ENCODE data around the gene GLIPR1L1. TPM values are rescaled to one million over a fixed set of nuclear protein-coding genes. Genes with fewer than 3 reads are reported as not detected.

GLIPR1L1 gene, protein sequence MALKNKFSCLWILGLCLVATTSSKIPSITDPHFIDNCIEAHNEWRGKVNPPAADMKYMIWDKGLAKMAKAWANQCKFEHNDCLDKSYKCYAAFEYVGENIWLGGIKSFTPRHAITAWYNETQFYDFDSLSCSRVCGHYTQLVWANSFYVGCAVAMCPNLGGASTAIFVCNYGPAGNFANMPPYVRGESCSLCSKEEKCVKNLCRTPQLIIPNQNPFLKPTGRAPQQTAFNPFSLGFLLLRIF
- polyA plus RNA-seq (not detected in 2 replicates), polyA minus RNA-seq (not detected in 2 replicates)

DNA sequence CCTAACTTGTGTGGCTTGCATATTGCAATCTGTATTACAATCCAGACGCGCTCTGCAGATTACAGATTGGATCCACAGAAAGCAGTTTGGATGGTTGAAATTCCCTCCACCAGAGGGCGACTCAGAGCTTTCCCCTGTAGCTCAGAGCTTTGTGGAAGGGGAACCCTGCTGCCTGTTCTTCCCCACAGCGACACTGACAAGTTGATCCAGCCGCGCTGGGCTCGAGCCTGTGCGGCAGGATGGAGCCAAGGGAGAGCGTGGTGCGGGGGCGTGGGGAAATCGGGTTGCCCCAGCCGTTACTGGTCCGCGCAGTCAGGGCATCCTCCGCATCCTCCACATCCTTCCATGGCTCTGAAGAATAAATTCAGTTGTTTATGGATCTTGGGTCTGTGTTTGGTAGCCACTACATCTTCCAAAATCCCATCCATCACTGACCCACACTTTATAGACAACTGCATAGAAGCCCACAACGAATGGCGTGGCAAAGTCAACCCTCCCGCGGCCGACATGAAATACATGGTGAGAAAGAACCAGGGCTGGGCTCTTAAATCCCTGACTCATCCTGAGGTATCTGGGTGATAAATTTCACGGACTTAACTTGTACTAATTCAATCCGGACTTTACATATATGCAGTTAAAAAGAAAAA lies at the start of gene GLIPR1L1:
GLIPR1L1 (plus strand) TSS at position 287 of the 647 bp plus-strand sequence; CDS start at position 346, 59 bp downstream.
- no peak within 1 kb of the TSS for H3K27ac ChIP-seq (ENCODE audit: low read length)

DNA sequence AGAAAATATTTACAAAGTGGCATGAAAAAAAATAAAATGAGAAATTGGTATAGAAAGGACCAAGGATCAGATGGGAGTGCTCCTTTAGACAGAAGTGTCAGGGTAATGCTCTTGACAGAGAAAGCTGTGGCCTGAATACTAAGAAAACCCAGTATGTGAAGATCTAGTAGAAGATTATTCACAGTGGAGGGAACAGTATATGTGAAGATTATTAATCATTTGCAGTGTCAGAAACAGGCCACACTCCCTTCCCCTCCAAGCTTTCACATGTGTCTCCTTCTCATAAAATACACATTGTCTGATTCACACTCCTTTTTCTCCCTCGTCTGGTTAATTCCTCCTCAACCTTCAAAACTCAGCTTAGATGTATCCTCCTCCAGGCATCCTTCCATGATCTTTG lies 45.6 kb upstream of the GLIPR1L1 start:
- Histone ChIP-seq H3K36me3 (ENCODE audit: insufficient read depth, low read length) (no peaks in the 10 kb centered on the region), H3K9ac (ENCODE audit: low read length) (no peak overlapping the region), H4K20me1 (ENCODE audit: insufficient read depth) (no peaks in the 10 kb centered on the region), H3K27me3 (ENCODE audit: insufficient read depth, low read depth, low read length) (no peaks in the 10 kb centered on the region), H3K9me2 (ENCODE audit: insufficient read depth, low read length) (no peaks in the 10 kb centered on the region), H2AFZ (ENCODE audit: low read depth, low read length) (no peak overlapping the region), H3K79me2 (replicated peaks; ENCODE audit: insufficient read depth, low read length) (no peaks in the 10 kb centered on the region), H3K4me2 (ENCODE audit: low read length) (no peak overlapping the region), H3F3A (ENCODE audit: insufficient read depth, low read length, poor library complexity, severe bottlenecking) (no peaks in the 10 kb centered on the region), H3K9me3 (ENCODE audit: low read length) (no peaks in the 10 kb centered on the region), H3K27ac (ENCODE audit: low read length) (no peak overlapping the region), H3K4me3 (ENCODE audit: low read length) (no peak overlapping the region)
- TF ChIP-seq MXI1 (conservative IDR thresholded peaks at IDR 0.05; ENCODE audit: poor library complexity, severe bottlenecking) (no peak), EP300 (conservative IDR thresholded peaks at IDR 0.05; ENCODE audit: poor library complexity, severe bottlenecking) (no peak), RAD21 (conservative IDR thresholded peaks at IDR 0.05) (no peak), SMC3 (conservative IDR thresholded peaks at IDR 0.05; ENCODE audit: poor library complexity) (no peak), EZH2 (IDR thresholded peaks at IDR 0.05; ENCODE audit: borderline replicate concordance, insufficient read depth, low read length, poor library complexity, severe bottlenecking) (no peak), POLR2AphosphoS5 (IDR thresholded peaks at IDR 0.05) (no peak)
- TF ChIP-seq, protein P1, sequence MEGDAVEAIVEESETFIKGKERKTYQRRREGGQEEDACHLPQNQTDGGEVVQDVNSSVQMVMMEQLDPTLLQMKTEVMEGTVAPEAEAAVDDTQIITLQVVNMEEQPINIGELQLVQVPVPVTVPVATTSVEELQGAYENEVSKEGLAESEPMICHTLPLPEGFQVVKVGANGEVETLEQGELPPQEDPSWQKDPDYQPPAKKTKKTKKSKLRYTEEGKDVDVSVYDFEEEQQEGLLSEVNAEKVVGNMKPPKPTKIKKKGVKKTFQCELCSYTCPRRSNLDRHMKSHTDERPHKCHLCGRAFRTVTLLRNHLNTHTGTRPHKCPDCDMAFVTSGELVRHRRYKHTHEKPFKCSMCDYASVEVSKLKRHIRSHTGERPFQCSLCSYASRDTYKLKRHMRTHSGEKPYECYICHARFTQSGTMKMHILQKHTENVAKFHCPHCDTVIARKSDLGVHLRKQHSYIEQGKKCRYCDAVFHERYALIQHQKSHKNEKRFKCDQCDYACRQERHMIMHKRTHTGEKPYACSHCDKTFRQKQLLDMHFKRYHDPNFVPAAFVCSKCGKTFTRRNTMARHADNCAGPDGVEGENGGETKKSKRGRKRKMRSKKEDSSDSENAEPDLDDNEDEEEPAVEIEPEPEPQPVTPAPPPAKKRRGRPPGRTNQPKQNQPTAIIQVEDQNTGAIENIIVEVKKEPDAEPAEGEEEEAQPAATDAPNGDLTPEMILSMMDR (IDR thresholded peaks at IDR 0.05; ENCODE audit: poor library complexity, severe bottlenecking) = no peak
- TF ChIP-seq, protein P2, sequence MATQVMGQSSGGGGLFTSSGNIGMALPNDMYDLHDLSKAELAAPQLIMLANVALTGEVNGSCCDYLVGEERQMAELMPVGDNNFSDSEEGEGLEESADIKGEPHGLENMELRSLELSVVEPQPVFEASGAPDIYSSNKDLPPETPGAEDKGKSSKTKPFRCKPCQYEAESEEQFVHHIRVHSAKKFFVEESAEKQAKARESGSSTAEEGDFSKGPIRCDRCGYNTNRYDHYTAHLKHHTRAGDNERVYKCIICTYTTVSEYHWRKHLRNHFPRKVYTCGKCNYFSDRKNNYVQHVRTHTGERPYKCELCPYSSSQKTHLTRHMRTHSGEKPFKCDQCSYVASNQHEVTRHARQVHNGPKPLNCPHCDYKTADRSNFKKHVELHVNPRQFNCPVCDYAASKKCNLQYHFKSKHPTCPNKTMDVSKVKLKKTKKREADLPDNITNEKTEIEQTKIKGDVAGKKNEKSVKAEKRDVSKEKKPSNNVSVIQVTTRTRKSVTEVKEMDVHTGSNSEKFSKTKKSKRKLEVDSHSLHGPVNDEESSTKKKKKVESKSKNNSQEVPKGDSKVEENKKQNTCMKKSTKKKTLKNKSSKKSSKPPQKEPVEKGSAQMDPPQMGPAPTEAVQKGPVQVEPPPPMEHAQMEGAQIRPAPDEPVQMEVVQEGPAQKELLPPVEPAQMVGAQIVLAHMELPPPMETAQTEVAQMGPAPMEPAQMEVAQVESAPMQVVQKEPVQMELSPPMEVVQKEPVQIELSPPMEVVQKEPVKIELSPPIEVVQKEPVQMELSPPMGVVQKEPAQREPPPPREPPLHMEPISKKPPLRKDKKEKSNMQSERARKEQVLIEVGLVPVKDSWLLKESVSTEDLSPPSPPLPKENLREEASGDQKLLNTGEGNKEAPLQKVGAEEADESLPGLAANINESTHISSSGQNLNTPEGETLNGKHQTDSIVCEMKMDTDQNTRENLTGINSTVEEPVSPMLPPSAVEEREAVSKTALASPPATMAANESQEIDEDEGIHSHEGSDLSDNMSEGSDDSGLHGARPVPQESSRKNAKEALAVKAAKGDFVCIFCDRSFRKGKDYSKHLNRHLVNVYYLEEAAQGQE (IDR thresholded peaks at IDR 0.05; ENCODE audit: borderline replicate concordance) = no peak

More for the DNA sequence above, at the start of gene GLIPR1L1:
- Histone ChIP-seq H3K9ac (ENCODE audit: low read length) (no peak within 1 kb of the TSS), H3K9me2 (ENCODE audit: insufficient read depth, low read length) (no peaks in the 10 kb centered on the region), H2AFZ (ENCODE audit: low read depth, low read length) (no peak within 1 kb of the TSS), H3K4me2 (ENCODE audit: low read length) (no peak within 1 kb of the TSS), H3K79me2 (replicated peaks; ENCODE audit: insufficient read depth, low read length) (no peaks in the 10 kb centered on the region), H3F3A (ENCODE audit: insufficient read depth, low read length, poor library complexity, severe bottlenecking) (peaks cover 3% of the 10 kb centered on the region), H3K36me3 (ENCODE audit: insufficient read depth, low read length) (no peaks in the 10 kb centered on the region), H3K9me3 (ENCODE audit: low read length) (no peaks in the 10 kb centered on the region), H3K4me3 (ENCODE audit: low read length) (no peak within 1 kb of the TSS), H3K27me3 (ENCODE audit: insufficient read depth, low read depth, low read length) (no peaks in the 10 kb centered on the region), H4K20me1 (ENCODE audit: insufficient read depth) (no peaks in the 10 kb centered on the region)
- TF ChIP-seq SMC3 (conservative IDR thresholded peaks at IDR 0.05; ENCODE audit: poor library complexity) = peak; percentile 52
- TF ChIP-seq MXI1 (conservative IDR thresholded peaks at IDR 0.05; ENCODE audit: poor library complexity, severe bottlenecking) = no peak
- TF ChIP-seq EP300 (conservative IDR thresholded peaks at IDR 0.05; ENCODE audit: poor library complexity, severe bottlenecking) = no peak
- TF ChIP-seq TAF1 (IDR thresholded peaks at IDR 0.05; ENCODE audit: low read depth) = no peak
- no peak for TF ChIP-seq POLR2AphosphoS5 (IDR thresholded peaks at IDR 0.05)
- TF ChIP-seq EZH2 (IDR thresholded peaks at IDR 0.05; ENCODE audit: borderline replicate concordance, insufficient read depth, low read length, poor library complexity, severe bottlenecking) = no peak
- TF ChIP-seq, protein P2 (IDR thresholded peaks at IDR 0.05; ENCODE audit: borderline replicate concordance) = no peak
- TF ChIP-seq, protein P1 (IDR thresholded peaks at IDR 0.05; ENCODE audit: poor library complexity, severe bottlenecking) = peak; percentile 55
- peak; percentile 30 for TF ChIP-seq RAD21 (conservative IDR thresholded peaks at IDR 0.05)
